GM23338 (cell line): ENCODE measurements around the gene OPALIN. TPM values are rescaled to one million over a fixed set of nuclear protein-coding genes. Genes with fewer than 3 reads are reported as not detected.

Experiments used
- ATAC-seq: fragments of 200-7000 bp; cut with Tn5 transposase; 3 replicates; pipeline ENCODE4 v1.9.1; 2020
- DNase-seq: peaks from one replicate; pipeline ENCODE4 v3.0.0-alpha.2; 2015; ENCODE audit warnings: low spot score
- H2AFZ ChIP-seq: fragments of 200-600 bp; sonication (generic); 2 replicates; pipeline ENCODE4 v1.8.0; 2016; ENCODE audit warnings: antibody characterized with exemption, mild to moderate bottlenecking, moderate library complexity
- H3F3A ChIP-seq: fragments of 200-600 bp; sonication (generic); replicated peaks from 2 replicates; pipeline ENCODE4 v1.8.0; 2017; ENCODE audit warnings: antibody characterized with exemption, mixed run types, low read depth
- H3K27ac ChIP-seq: fragments of 200-600 bp; sonication (generic); 2 replicates; pipeline ENCODE4 v1.6.1; 2016; ENCODE audit warnings: low read depth
- H3K27me3 ChIP-seq: fragments of 200-600 bp; sonication (generic); 2 replicates; pipeline ENCODE4 v1.8.0; 2016; ENCODE audit warnings: mild to moderate bottlenecking, mixed run types, moderate library complexity; ENCODE audit not compliant: insufficient read depth
- H3K36me3 ChIP-seq: fragments of 200-600 bp; sonication (generic); 2 replicates; pipeline ENCODE4 v1.8.0; 2016; ENCODE audit warnings: mild to moderate bottlenecking; ENCODE audit not compliant: insufficient read depth
- H3K4me1 ChIP-seq: fragments of 200-600 bp; sonication (generic); 2 replicates; pipeline ENCODE4 v1.8.0; 2016; ENCODE audit warnings: mild to moderate bottlenecking, moderate library complexity; ENCODE audit not compliant: insufficient read depth
- H3K4me2 ChIP-seq: fragments of 200-600 bp; sonication (generic); 2 replicates; pipeline ENCODE4 v1.7.1; 2017; ENCODE audit warnings: mixed run types
- H3K4me3 ChIP-seq: fragments of 200-600 bp; sonication (generic); 2 replicates; pipeline ENCODE4 v1.6.1; 2016; ENCODE audit warnings: mixed run types
- H3K79me2 ChIP-seq: fragments of 200-600 bp; sonication (generic); replicated peaks from 2 replicates; pipeline ENCODE4 v1.8.0; 2017; ENCODE audit warnings: mild to moderate bottlenecking; ENCODE audit not compliant: insufficient read depth
- H3K9me2 ChIP-seq: fragments of 200-600 bp; sonication (generic); 2 replicates; pipeline ENCODE4 v1.8.0; 2017; ENCODE audit not compliant: insufficient read depth
- H4K20me1 ChIP-seq: fragments of 200-600 bp; sonication (generic); replicated peaks from 2 replicates; pipeline ENCODE4 v1.8.0; 2017; ENCODE audit warnings: mild to moderate bottlenecking; ENCODE audit not compliant: insufficient read depth
- H3K27ac Mint-ChIP-seq: 2 replicates; pipeline ENCODE4 v1.8.0; 2020; ENCODE audit warnings: inconsistent platforms, mild to moderate bottlenecking, moderate library complexity, mixed read lengths
- H3K27me3 Mint-ChIP-seq: 3 replicates; pipeline ENCODE4 v1.8.0; 2022; ENCODE audit warnings: low read depth, mild to moderate bottlenecking, moderate library complexity, mixed read lengths, inconsistent platforms; ENCODE audit not compliant: insufficient read depth, poor library complexity
- H3K36me3 Mint-ChIP-seq: 3 replicates; pipeline ENCODE4 v1.8.0; 2021; ENCODE audit warnings: low read depth, mild to moderate bottlenecking, inconsistent platforms, moderate library complexity, mixed read lengths
- H3K4me1 Mint-ChIP-seq: 3 replicates; pipeline ENCODE4 v1.8.0; 2020; ENCODE audit warnings: mild to moderate bottlenecking, inconsistent platforms, mixed read lengths
- H3K4me3 Mint-ChIP-seq: 3 replicates; pipeline ENCODE4 v1.8.0; 2021; ENCODE audit warnings: moderate library complexity, mild to moderate bottlenecking, inconsistent platforms, mixed read lengths
- H3K9me3 Mint-ChIP-seq: 3 replicates; pipeline ENCODE4 v1.8.0; 2020; ENCODE audit warnings: moderate library complexity, mild to moderate bottlenecking, inconsistent platforms, mixed read lengths
- CREB1 ChIP-seq: fragments of 250-450 bp; sonication (Bioruptor Pico); IDR thresholded peaks from 2 replicates; pipeline ENCODE4 v1.5.0; 2020; ENCODE audit warnings: low read depth, mild to moderate bottlenecking, moderate library complexity
- CTCF ChIP-seq, 2 experiments: fragments of 200-600 bp in 1 of 2; sonication (generic) in 1 of 2; conservative IDR thresholded peaks; 2 replicates each; pipeline versions ENCODE4 v1.5.1 to v1.6.1; 2016 to 2017; ENCODE audit warnings: antibody characterized with exemption in 2 of 2, low read depth in 2 of 2, mild to moderate bottlenecking in 2 of 2, moderate library complexity in 1 of 2
- ETS1 ChIP-seq: IDR thresholded peaks from 2 replicates; pipeline ENCODE4 v1.6.1; 2016; ENCODE audit warnings: antibody characterized with exemption
- EZH2 ChIP-seq: fragments of 200-600 bp; sonication (generic); IDR thresholded peaks from one replicate; pipeline ENCODE4 v1.8.0; 2017; ENCODE audit warnings: antibody characterized with exemption, mild to moderate bottlenecking, low read depth; ENCODE audit not compliant: unreplicated experiment
- EZH2phosphoT487 ChIP-seq: fragments of 200-600 bp; sonication (generic); IDR thresholded peaks from one replicate; pipeline ENCODE4 v1.8.1; 2018; ENCODE audit warnings: antibody characterized with exemption; ENCODE audit not compliant: unreplicated experiment
- JUNB ChIP-seq: IDR thresholded peaks from one replicate; pipeline ENCODE4 v1.6.1; 2016; ENCODE audit warnings: antibody characterized with exemption; ENCODE audit not compliant: unreplicated experiment
- NANOG ChIP-seq: IDR thresholded peaks from 2 replicates; pipeline ENCODE4 v1.6.1; 2016; ENCODE audit warnings: antibody characterized with exemption, borderline replicate concordance
- POLR2AphosphoS5 ChIP-seq: IDR thresholded peaks from 2 replicates; pipeline ENCODE4 v1.6.1; 2016; ENCODE audit warnings: antibody characterized with exemption, low read depth
- REST ChIP-seq: IDR thresholded peaks from one replicate; pipeline ENCODE4 v1.6.1; 2018; ENCODE audit warnings: antibody characterized with exemption; ENCODE audit not compliant: unreplicated experiment
- STAT1 ChIP-seq: IDR thresholded peaks from one replicate; pipeline ENCODE4 v1.6.1; 2016; ENCODE audit warnings: antibody characterized with exemption; ENCODE audit not compliant: unreplicated experiment
- ZNF114 ChIP-seq: fragments of 250-450 bp; sonication (Bioruptor Pico); IDR thresholded peaks from 2 replicates; pipeline ENCODE4 v1.5.0; 2020; ENCODE audit warnings: mild to moderate bottlenecking, moderate library complexity
- ZNF331 ChIP-seq: fragments of 250-450 bp; sonication (Bioruptor Pico); IDR thresholded peaks from 2 replicates; pipeline ENCODE4 v1.5.0; 2020; ENCODE audit warnings: low read depth, mild to moderate bottlenecking, moderate library complexity
- ZNF462 ChIP-seq: fragments of 250-450 bp; sonication (Bioruptor Pico); IDR thresholded peaks from 2 replicates; pipeline ENCODE4 v1.5.0; 2020; ENCODE audit warnings: mild to moderate bottlenecking, moderate library complexity
- polyA plus RNA-seq: library from polyadenylated mRNA; unstranded; fragments of >200 nt; fragmentation: Nextera tagmentation; extraction: Ambion mirVana; gene quantifications from 2 replicates; pipeline ENCODE4 v1.2.1, GENCODE V29; 2016
- total RNA-seq: library from RNA; depleted of rRNA; stranded (reverse); fragments of >200 nt; shearing (Covaris generic); gene quantifications from 2 replicates; pipeline ENCODE4 v1.2.3, GENCODE V29; 2014

Gene OPALIN
- total and polyA plus RNA-seq, 2 experiments from 2014 or later = not detected

- H2AFZ ChIP-seq = peak overlapping the region; percentile 5; the same call in 1 of the 2 replicates
- no peak overlapping the region for H3K27ac ChIP-seq
- no peak overlapping the region for H3K4me3 Mint-ChIP-seq
- H3F3A ChIP-seq = no peaks in the 10 kb centered on the region
- H3K4me3 ChIP-seq = no peak overlapping the region
- DNase-seq (no peak), ATAC-seq (no peak)
- H3K27me3 Mint-ChIP-seq = peaks cover 10% of the 10 kb centered on the region
- H3K27me3 ChIP-seq = no peaks in the 10 kb centered on the region
- H3K27ac Mint-ChIP-seq = no peak overlapping the region
- no peaks in the 10 kb centered on the region for H3K79me2 ChIP-seq
- TF ChIP-seq JUNB = no peak
- TF ChIP-seq ETS1 = no peak
- no peak for TF ChIP-seq EZH2phosphoT487
- no peak for TF ChIP-seq CREB1 (CRISPR knock-in tag)
- no peak for TF ChIP-seq REST
- no peak for TF ChIP-seq STAT1
- no peak for TF ChIP-seq POLR2AphosphoS5
- no peak for TF ChIP-seq CTCF (conservative IDR thresholded peaks at IDR 0.05; ENCODE audit: low read depth in 2 of 2)
- TF ChIP-seq NANOG = no peak
- TF ChIP-seq ZNF331 (CRISPR knock-in tag) = no peak
- TF ChIP-seq ZNF462 (CRISPR knock-in tag) = no peak
- no peak for TF ChIP-seq ZNF114 (CRISPR knock-in tag)
- TF ChIP-seq EZH2 = no peak
- H3K36me3 Mint-ChIP-seq = peaks cover 10% of the 10 kb centered on the region; the same call in 2 of the 3 replicates
- H3K4me1 ChIP-seq = no peaks in the 10 kb centered on the region
- H4K20me1 ChIP-seq = no peaks in the 10 kb centered on the region
- H3K4me2 ChIP-seq = no peak overlapping the region
- H3K4me1 Mint-ChIP-seq = peaks cover 18% of the 10 kb centered on the region
- no peaks in the 10 kb centered on the region for H3K36me3 ChIP-seq
- H3K9me3 Mint-ChIP-seq = peaks cover 8% of the 10 kb centered on the region; the same call in 2 of the 3 replicates
- peaks cover 9% of the 10 kb centered on the region for H3K9me2 ChIP-seq
Measured at GRCh38 chr10:96352027-96352426, 6.8 kb downstream of the OPALIN start.
